ENCODE measurements around the gene APIP. TPM values are rescaled to one million over a fixed set of nuclear protein-coding genes. Genes with fewer than 3 reads are reported as not detected.

The APIP gene
- total and polyA plus RNA-seq, 10 of the 15 experiments (the other 5 are each of a cell fraction or from before 2014, with no cell fraction given), result 26.8 to 87.1 (median 52.8) TPM

- BruUV-seq (replicated peaks), result no TSS peak
- FAIRE-seq, result no peak
Measured at GRCh38 chr11:34964610-34965331, 48.6 kb upstream of the APIP start.

More at GRCh38 chr11:34964610-34965331, 48.6 kb upstream of the APIP start:
- DNase-seq (ENCODE audit: low read depth, low spot score) (no peak), ATAC-seq (no peak)
- 49% methylated on average over 3 of the region's 3 CpGs for WGBS (ENCODE audit: insufficient coverage, insufficient replicate concordance, low lambda C conversion rate, missing lambda C conversion rate)
- no peak overlapping the region for H3K4me3 ChIP-seq
- 0 out of 4 replicates have a peak, but pooled peaks cover 0 to 2% of the 10 kb centered on the region in 2 experiments for H3K36me3 ChIP-seq (ENCODE audit: control insufficient read depth in 2 of 2, insufficient read depth in 2 of 2, low read length in 1 of 2)
- intact Hi-C loops (cut with micrococcal nuclease; ENCODE audit: unreplicated experiment), result no loop called here
- H2AFZ ChIP-seq (ENCODE audit: control insufficient read depth, low read depth, low read length), result no peak overlapping the region
- H3K4me1 ChIP-seq (ENCODE audit: control insufficient read depth, insufficient read depth, low read length), result no peaks in the 10 kb centered on the region
- TF ChIP-seq POLR2AphosphoS2 (IDR thresholded peaks at IDR 0.05; ENCODE audit: low read depth, low read length), result no peak
- TF ChIP-seq FOXK2 (IDR thresholded peaks at IDR 0.05), result no peak
- no peak for TF ChIP-seq ZZZ3 (IDR thresholded peaks at IDR 0.05; ENCODE audit: control insufficient read depth, insufficient read length, low read depth)
- no peak for TF ChIP-seq HDGF (IDR thresholded peaks at IDR 0.05)
- TF ChIP-seq ZBED1 (IDR thresholded peaks at IDR 0.05; ENCODE audit: borderline replicate concordance), result no peak
- TF ChIP-seq IRF4 (IDR thresholded peaks at IDR 0.05; ENCODE audit: low read depth, low read length), result no peak
- TF ChIP-seq FOS (IDR thresholded peaks at IDR 0.05; ENCODE audit: borderline replicate concordance, extremely low read depth, insufficient read length), result no peak
- TF ChIP-seq IKZF1 (conservative IDR thresholded peaks at IDR 0.05), result no peak
- TF ChIP-seq MYC (IDR thresholded peaks at IDR 0.05; ENCODE audit: insufficient read depth, insufficient read length, insufficient replicate concordance, low read length, severe bottlenecking), result no peak
- TF ChIP-seq SREBF2 (IDR thresholded peaks at IDR 0.05; ENCODE audit: low read length), result no peak
- TF ChIP-seq POLR2AphosphoS5 (IDR thresholded peaks at IDR 0.05; ENCODE audit: low read length), result no peak
- TF ChIP-seq USF2 (IDR thresholded peaks at IDR 0.05; ENCODE audit: borderline replicate concordance, low read depth, low read length), result no peak
- no peak for TF ChIP-seq PML (IDR thresholded peaks at IDR 0.05; ENCODE audit: low read length)
- TF ChIP-seq NBN (IDR thresholded peaks at IDR 0.05), result no peak
- no peak for TF ChIP-seq KAT2A (conservative IDR thresholded peaks at IDR 0.05; ENCODE audit: control insufficient read depth, low read depth, low read length)
- TF ChIP-seq, protein P1, sequence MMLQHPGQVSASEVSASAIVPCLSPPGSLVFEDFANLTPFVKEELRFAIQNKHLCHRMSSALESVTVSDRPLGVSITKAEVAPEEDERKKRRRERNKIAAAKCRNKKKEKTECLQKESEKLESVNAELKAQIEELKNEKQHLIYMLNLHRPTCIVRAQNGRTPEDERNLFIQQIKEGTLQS (IDR thresholded peaks at IDR 0.05; ENCODE audit: borderline replicate concordance, extremely low read depth, low read depth, low read length), result no peak
- no peak for TF ChIP-seq BACH1 (IDR thresholded peaks at IDR 0.05; ENCODE audit: borderline replicate concordance)
- TF ChIP-seq POLR2A (IDR thresholded peaks at IDR 0.05; ENCODE audit: low read depth, low read length), result no peak
- TF ChIP-seq SIX5 (IDR thresholded peaks at IDR 0.05; ENCODE audit: low read depth, low read length, severe bottlenecking), result no peak
- H3K9me3 ChIP-seq (replicated peaks; ENCODE audit: control insufficient read depth, insufficient read depth, low read length), result no peaks in the 10 kb centered on the region
- H3K9ac ChIP-seq (ENCODE audit: control insufficient read depth, insufficient read depth, low read length), result no peak overlapping the region
- POLR2A ChIA-PET, result no interaction called here
- no peaks in the 10 kb centered on the region for H3K27me3 ChIP-seq (replicated peaks in 1 of 2; ENCODE audit: control insufficient read depth in 2 of 2, insufficient read depth in 2 of 2, low read length in 1 of 2)
- in situ Hi-C loops (cut with MboI), result no loop called here
- no peak overlapping the region for H3K4me2 ChIP-seq (ENCODE audit: control insufficient read depth, insufficient read depth)
- CTCF ChIA-PET, result interaction anchor here (0.8 to 1.5 kb wide), 4 partner anchors 9 to 340 kb away, joined by 3 read pairs; no protein-coding TSS in a partner anchor
- no peak overlapping the region for H3K27ac ChIP-seq (ENCODE audit: control insufficient read depth, insufficient read depth)
- no peaks in the 10 kb centered on the region for H4K20me1 ChIP-seq (ENCODE audit: control insufficient read depth, insufficient read depth)
- RAD21 ChIA-PET (ENCODE audit: unreplicated experiment), result interaction anchor here (1.1 kb wide), 1 partner anchor 426 kb away, joined by 3 read pairs; no protein-coding TSS in a partner anchor
- SMC1A ChIA-PET (ENCODE audit: uncharacterized antibody, unreplicated experiment), result interaction anchor here (0.7 to 2.0 kb wide), 5 partner anchors 10 to 20 kb away, joined by 3 to 4 read pairs (median 3); no protein-coding TSS in a partner anchor
- H3K79me2 ChIP-seq (ENCODE audit: control insufficient read depth, insufficient read depth, low read length), result no peaks in the 10 kb centered on the region
